HUES6 (cell line): ENCODE measurements around the gene PSPN.
"Not testable (repeated sequence)": the region's sequence is repeated elsewhere in the genome, so short reads cannot be mapped to it uniquely, and the experiment has no call there.

Experiments
- H3K27ac ChIP-seq: 2 replicates; pipeline ENCODE4 v1.7.0; 2013; ENCODE audit warnings: low read depth, mild to moderate bottlenecking, low read length, inconsistent platforms
- H3K27me3 ChIP-seq: 2 replicates; pipeline ENCODE4 v1.6.1; 2013; ENCODE audit warnings: low read length; ENCODE audit not compliant: control insufficient read depth, insufficient read depth
- H3K36me3 ChIP-seq: 2 replicates; pipeline ENCODE4 v1.6.1; 2013; ENCODE audit warnings: low read length; ENCODE audit not compliant: control insufficient read depth, insufficient read depth
- H3K4me1 ChIP-seq: 2 replicates; pipeline ENCODE4 v1.6.1; 2013; ENCODE audit warnings: low read length; ENCODE audit not compliant: control insufficient read depth, insufficient read depth
- H3K4me3 ChIP-seq: 2 replicates; pipeline ENCODE4 v1.5.1; 2013; ENCODE audit warnings: low read depth, low read length
- H3K9ac ChIP-seq: one replicate; pipeline ENCODE4 v1.6.1; 2013; ENCODE audit warnings: mild to moderate bottlenecking, low read length
- H3K9me3 ChIP-seq: 2 replicates; pipeline ENCODE4 v1.6.1; 2013; ENCODE audit warnings: low read depth, low read length; ENCODE audit not compliant: control insufficient read depth, insufficient read depth

PSPN gene

DNA sequence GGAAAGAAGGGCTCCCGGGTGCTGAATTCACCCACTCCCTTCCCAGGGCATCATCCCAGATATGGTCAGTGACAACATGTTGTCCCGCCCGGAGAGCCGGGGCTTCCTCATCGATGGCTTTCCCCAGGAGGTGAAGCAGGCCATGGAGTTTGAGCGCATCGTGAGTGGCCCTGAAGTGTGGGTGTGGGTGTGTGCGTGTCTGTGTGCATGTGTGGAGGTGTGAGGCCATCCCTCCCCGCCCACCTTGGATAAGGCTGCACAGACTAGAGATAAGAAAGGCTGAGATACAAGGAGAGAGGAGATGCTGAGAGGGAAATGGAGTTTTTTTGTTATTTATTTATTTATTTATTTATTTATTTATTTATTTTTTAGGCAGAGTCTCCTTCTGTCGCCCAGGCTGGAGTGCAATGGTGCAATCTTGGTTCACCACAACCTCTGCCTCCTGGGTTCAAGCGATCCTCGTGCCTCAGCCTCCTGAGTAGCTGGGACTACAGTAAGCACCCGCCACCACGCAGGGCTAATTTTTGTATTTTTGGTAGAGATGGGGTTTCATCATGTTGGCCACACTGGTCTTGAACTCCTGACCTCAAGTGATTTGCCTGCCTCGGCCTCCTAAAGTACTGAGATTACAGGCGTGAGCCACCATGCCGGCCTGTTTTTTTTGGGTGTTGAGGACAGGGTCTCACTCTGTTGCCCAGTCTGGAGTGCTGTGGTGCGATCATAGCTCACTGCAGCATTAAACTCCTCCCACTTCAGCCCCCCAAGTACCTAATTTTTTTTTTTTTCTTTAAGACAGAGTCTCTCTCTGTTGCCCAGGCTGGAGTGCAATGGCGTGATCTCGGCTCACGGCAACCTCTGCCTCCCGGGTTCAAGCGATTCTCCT lies 24.6 kb upstream of the PSPN start:
- H3K27me3 ChIP-seq, H3K27ac ChIP-seq, H3K9ac ChIP-seq, H3K36me3 ChIP-seq, H3K4me3 ChIP-seq, H3K9me3 ChIP-seq, H3K4me1 ChIP-seq: not testable (repeated sequence)

DNA sequence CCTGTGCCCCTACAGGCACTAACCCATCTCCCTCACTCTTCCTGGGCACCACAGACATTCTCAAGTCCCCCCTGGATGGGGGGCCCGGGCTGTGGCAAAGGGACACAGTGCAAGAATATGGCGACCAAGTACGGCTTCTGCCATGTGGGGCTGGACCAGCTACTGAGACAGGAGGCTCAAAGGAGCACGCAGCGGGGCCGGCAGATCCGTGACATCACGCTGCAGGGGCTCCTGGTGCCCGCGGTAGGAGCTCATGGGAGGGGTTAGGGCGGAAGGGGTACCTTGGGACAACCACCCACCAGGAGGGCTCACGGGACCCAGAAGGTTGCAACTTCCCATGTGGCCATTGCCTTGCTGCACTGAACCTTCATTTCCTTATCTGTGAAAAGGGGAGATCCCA lies 20.6 kb upstream of the PSPN start:
- peaks cover 10% of the 10 kb centered on the region; the same call in 1 of the 2 replicates for H3K4me1 ChIP-seq
- no peaks in the 10 kb centered on the region for H3K27me3 ChIP-seq
- no peak overlapping the region for H3K9ac ChIP-seq

DNA sequence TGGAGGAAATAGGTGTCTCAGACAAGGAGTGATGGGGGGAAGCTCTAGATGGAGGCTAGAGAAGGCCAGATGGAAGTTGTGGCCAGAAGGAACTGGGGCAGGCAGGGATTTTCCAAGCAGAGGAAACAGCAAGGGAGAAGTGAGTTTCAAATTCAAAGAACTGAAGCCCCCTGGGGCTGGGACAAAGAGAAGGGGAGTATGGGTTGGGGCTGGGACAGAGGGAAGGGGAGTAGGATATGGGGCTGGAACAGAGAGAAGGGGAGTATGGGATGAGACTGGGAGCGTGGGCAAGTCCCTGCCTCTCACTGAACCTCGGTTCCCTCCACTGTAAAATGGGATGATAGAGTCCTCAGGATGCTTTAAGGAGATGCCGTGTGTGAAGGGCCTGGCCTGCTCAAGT lies 19.1 kb upstream of the PSPN start:
- no peak overlapping the region for H3K9ac ChIP-seq
- no peak overlapping the region for H3K27ac ChIP-seq
- peaks cover 15% of the 10 kb centered on the region for H3K36me3 ChIP-seq
- H3K4me1 ChIP-seq, result peaks cover 10% of the 10 kb centered on the region; the same call in 1 of the 2 replicates
- H3K4me3 ChIP-seq, result no peak overlapping the region
- no peaks in the 10 kb centered on the region for H3K27me3 ChIP-seq
- H3K9me3 ChIP-seq, result no peaks in the 10 kb centered on the region

More for the DNA sequence above, 20.6 kb upstream of the PSPN start:
- Histone ChIP-seq H3K27ac (no peak overlapping the region), H3K36me3 (peaks cover 7% of the 10 kb centered on the region; the same call in 1 of the 2 replicates), H3K4me3 (no peak overlapping the region), H3K9me3 (no peaks in the 10 kb centered on the region)

DNA sequence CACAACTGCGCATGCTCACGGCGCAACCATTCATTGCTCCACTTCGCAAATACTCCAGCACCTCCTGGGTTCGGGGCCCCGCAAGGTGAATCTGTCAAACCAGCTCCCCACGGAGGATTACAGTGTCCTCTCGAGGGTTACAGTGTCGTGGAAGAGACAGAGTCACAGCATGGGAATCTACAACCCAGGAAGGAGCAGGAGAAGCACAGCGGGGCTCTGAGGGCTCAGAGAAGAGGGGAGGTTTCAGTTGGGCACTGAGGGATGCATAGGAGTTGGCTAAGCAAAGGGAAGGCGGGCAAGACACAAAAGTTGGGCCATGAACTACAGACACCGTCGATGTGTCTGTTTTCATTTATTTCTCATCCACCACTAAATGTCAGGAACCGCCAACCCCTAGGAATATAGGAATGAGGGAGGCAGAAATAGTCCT lies 18.3 kb upstream of the PSPN start:
- Histone ChIP-seq H3K36me3 (peaks cover 22% of the 10 kb centered on the region), H3K27me3 (no peaks in the 10 kb centered on the region), H3K4me3 (peak overlapping the region; percentile 91), H3K9me3 (no peaks in the 10 kb centered on the region), H3K27ac (peak overlapping the region; percentile 81), H3K4me1 (peaks cover 10% of the 10 kb centered on the region; the same call in 1 of the 2 replicates), H3K9ac (peak overlapping the region; percentile 84)

DNA sequence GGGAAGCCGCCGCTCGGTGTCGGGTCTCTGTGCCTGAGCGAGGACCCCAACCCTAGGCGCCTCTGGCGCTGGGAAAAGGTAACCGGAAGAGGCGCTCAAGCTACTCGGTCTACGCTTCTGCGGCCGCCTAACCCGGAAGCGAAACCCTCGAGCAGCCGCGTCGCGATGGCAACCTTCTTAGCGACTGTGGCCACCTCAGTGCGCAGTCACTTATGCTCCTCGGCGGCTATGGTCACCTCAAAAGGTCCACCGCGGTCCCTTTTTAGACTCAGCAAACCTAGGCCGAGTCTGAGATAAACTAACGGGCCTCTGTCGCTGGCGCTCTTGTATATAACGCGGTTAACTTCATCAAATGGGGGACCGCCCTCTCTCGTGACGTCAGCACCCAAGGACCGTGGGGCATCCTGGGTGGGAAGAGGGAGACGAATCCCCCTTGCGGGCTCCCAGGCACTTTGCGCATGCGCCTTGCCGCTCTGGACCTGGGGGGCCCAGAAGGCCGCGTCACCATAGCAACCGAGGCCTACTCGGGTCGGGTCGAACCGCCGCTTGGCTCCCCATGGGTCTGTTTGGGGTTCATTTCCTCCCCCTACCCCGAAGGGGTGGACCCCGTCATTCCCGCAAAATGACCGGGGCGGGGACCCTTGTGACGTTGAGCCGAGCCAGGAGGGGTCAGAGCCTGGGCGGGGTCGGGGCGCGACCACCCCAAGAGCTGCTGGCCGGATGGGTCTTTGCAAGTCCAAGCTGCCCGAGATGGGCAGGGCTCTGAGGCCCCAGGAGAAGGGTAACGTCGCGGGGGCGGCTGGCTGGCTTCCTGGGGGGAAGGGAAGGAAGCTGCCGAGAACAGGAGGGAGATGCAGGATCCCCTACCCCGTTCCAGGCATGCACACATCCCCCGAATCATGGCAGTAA lies 17.6 kb upstream of the PSPN start, which contains the start of gene GTF2F1:
TSS of gene GTF2F1 (minus strand) at position 91 of the 909 bp plus-strand sequence. CDS start 169 bp downstream, outside the sequence.
- Histone ChIP-seq H3K27ac (peak within 1 kb of the TSS; percentile 81), H3K4me3 (peak within 1 kb of the TSS; percentile 91), H3K9ac (peak within 1 kb of the TSS; percentile 84), H3K4me1 (peaks cover 10% of the 10 kb centered on the region; the same call in 1 of the 2 replicates), H3K36me3 (peaks cover 28% of the 10 kb centered on the region), H3K27me3 (no peaks in the 10 kb centered on the region), H3K9me3 (no peaks in the 10 kb centered on the region)

DNA sequence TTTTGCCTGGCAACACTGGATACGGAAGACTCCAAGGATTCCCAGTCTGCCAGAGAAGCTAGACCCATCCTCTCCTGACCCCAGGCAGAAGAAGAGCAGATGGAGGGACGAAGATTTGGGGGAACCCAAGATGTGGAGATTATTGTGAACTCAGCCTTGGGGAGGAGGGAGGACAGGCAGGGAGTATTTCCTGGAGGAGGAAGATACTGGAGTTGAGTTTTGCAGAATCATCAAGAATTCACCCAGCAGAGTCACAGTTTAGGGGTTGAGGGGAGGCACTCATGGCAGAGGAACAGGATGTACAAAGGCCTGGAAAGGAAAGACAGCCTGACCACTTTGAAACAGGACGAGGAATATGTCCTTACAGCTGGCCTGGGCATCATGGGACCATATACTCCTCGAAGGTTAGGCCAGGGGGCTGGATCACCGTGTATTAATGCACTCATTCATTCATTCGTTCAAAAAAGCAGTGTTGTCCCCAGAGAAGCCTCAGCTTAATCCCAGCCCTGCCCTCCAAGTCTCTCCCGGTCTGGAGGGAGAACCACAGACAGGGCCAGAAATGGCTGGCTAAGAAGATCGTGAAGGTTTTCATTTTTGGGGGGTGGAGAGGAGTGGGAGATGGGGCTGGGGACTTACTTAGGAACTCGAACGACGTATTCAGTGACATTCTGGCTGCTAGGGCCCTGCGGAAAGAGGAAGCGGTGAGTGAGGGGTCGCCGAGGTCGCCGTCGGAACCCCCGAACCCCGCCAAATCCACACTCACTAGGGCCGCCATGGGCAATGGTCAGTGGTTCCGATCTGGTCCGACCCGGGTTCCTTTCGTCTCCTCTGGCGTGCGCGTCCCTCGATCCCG lies 16.7 kb upstream of the PSPN start:
- H3K4me1 ChIP-seq, result peaks cover 10% of the 10 kb centered on the region; the same call in 1 of the 2 replicates
- peak overlapping the region; percentile 81 for H3K27ac ChIP-seq
- H3K36me3 ChIP-seq, result peaks cover 36% of the 10 kb centered on the region
- H3K9me3 ChIP-seq, result no peaks in the 10 kb centered on the region
- peak overlapping the region; percentile 91 for H3K4me3 ChIP-seq
- no peaks in the 10 kb centered on the region for H3K27me3 ChIP-seq
- H3K9ac ChIP-seq, result peak overlapping the region; percentile 84

DNA sequence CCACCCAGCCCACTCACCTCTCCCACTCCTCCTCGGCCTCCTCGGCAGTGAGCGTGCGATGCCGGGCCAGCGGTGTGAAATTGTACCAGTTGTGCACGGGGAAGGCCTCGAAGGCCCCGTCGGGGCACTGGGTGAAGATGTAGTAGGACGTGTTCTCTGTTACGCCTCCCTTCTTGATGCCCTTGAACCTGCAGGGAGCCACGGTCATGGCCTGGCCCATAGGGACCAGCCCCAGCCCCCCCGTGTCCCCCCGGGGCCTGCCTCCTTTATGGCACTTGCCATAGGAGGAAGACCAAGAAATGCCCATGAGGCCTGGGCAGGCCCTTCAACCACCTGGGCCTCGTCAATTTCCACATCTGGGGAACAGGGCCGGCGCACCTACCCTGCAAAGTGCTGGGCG lies 11.6 kb upstream of the PSPN start:
- no peaks in the 10 kb centered on the region for H3K27me3 ChIP-seq
- no peak overlapping the region for H3K27ac ChIP-seq
- H3K4me3 ChIP-seq, result no peak overlapping the region
- peaks cover 75% of the 10 kb centered on the region for H3K36me3 ChIP-seq
- no peak overlapping the region for H3K9ac ChIP-seq
- peaks cover 7% of the 10 kb centered on the region; the same call in 1 of the 2 replicates for H3K4me1 ChIP-seq
- no peaks in the 10 kb centered on the region for H3K9me3 ChIP-seq

DNA sequence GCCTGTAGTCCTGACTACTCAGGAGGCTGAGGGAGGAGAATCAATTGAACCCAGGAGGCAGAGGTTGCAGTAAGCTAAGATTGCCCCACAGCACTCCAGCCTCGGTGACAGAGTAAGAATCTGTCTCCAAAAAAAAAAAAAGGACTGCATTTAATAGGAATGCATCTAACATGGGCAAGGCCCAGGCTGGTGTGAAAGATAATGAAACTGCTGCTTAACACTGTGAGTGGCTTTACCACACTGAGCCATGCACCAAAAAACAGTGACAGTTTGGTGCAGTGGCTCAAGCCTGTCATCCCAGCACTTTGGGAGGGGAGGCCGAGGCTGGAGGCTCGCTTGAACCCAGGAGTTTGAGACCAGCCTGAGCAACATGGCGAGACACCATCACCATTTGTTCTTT lies 8.6 kb upstream of the PSPN start:
- H3K9ac ChIP-seq, result no peak overlapping the region
- H3K36me3 ChIP-seq, result peaks cover 85% of the 10 kb centered on the region
- peaks cover 3% of the 10 kb centered on the region; the same call in 1 of the 2 replicates for H3K9me3 ChIP-seq
- H3K4me3 ChIP-seq, result no peak overlapping the region
- no peaks in the 10 kb centered on the region for H3K27me3 ChIP-seq
- no peak overlapping the region for H3K27ac ChIP-seq
- H3K4me1 ChIP-seq, result no peaks in the 10 kb centered on the region

DNA sequence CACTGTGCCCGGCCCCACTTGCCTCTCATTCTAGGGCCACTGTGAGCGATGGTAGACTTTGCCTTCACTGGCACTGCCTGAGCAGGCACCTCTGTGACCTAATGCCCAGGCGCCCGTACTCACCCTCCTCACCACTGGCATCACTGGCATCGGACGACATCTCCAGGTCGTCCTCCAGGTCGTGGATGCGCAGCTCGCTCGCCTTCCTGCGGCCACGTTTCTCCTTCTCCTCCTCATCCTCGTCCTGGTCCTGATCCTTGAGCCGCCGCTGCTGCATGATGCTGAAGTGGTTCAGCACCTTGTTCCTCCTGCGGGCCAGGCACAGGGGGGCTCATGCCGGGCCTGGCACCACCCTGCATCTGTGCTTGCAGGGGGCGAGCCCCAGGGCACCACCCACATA lies 7.5 kb upstream of the PSPN start:
- peaks cover 84% of the 10 kb centered on the region for H3K36me3 ChIP-seq
- no peak overlapping the region for H3K9ac ChIP-seq
- H3K27ac ChIP-seq, result no peak overlapping the region
- H3K9me3 ChIP-seq, result peaks cover 3% of the 10 kb centered on the region; the same call in 1 of the 2 replicates
- H3K27me3 ChIP-seq, result no peaks in the 10 kb centered on the region
- H3K4me3 ChIP-seq, result no peak overlapping the region
- H3K4me1 ChIP-seq, result no peaks in the 10 kb centered on the region

DNA sequence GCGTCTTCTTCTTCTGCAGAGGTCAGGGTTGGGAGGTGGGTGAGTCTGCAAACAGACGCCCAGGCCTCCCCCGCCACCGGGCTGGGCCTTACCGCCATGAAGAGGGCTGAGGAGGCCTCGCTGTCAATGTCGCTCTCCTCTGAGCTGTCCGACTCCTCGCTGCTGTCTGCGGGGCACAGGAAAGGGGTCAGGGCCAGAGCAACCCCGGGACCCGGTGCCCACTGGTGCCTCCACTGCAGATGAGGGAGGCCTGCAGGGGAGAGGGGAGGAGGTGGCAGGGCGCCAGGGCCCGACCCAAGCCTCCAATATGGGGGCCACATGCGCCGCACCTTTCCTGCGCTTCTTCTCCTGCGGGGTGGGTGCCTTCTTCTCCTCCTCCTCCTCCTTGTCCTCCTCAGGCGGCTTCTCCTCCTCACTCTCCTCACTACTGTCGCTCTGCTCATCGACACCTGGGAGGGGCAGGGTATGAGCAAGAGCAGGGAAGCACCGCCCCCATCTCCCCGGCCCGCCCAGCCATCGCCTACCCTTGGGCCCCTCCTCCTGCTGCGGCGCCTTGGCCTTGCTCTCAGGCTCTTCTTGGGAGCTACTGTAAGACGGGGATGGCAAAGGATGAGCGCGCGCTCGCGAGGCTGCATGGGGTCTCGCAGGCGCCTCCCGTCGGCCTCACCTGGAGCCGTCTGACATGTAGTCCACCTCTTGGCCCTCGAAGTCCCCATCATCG lies 5.5 kb upstream of the PSPN start:
- Histone ChIP-seq H3K9ac (no peak overlapping the region), H3K36me3 (peaks cover 68% of the 10 kb centered on the region), H3K4me1 (no peaks in the 10 kb centered on the region), H3K27me3 (no peaks in the 10 kb centered on the region), H3K9me3 (peaks cover 3% of the 10 kb centered on the region; the same call in 1 of the 2 replicates), H3K4me3 (no peak overlapping the region), H3K27ac (no peak overlapping the region)
